ENCODE data around the gene UBL3.
A peak's percentile ranks its signal among the peaks of the same experiment; 100 is the strongest.

Gene UBL3

DNA sequence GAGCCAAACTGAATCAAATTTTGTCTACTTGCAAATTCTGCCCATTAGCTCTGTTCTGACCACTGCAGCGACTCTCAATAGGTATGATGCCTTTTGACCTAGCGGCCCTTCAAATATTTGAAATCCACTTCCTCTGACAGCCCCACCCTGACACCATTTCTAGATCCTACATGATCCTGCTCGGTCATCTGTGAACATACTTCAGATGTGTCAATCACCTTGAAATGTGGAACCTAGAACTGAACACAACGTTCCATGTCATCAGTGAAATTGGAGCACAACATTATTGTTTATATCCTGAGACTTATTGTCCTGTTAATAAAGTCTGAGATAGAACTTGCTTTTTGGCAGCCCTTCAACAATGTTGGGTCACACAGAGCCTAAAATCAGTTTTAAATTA lies 98.2 kb downstream of the UBL3 start:
- Histone ChIP-seq H3K9ac (ENCODE audit: low read depth in 1 of 2, low read length in 2 of 2) (no peak overlapping the region), H3K27ac (ENCODE audit: low read depth in 2 of 2, low read length in 2 of 2) (no peak overlapping the region), H3K36me3 (ENCODE audit: control insufficient read depth in 2 of 2, insufficient read depth in 2 of 2, low read length in 2 of 2) (no peaks in the 10 kb centered on the region)

GRCh38 chr13:29750183-29750530 lies 100.3 kb downstream of the UBL3 start:
- no peaks in the 10 kb centered on the region for H3K36me3 ChIP-seq (ENCODE audit: control insufficient read depth in 2 of 2, insufficient read depth in 2 of 2, low read length in 2 of 2)
- no peaks in the 10 kb centered on the region for H3K9me3 ChIP-seq (ENCODE audit: control insufficient read depth in 2 of 2, low read length in 2 of 2)
- no peak overlapping the region for H3K4me3 ChIP-seq (ENCODE audit: low read length in 2 of 2)
- no peak overlapping the region for H3K9ac ChIP-seq (ENCODE audit: low read depth in 1 of 2, low read length in 2 of 2)
- peaks cover 5 to 8% of the 10 kb centered on the region in 2 donors for H3K4me1 ChIP-seq (ENCODE audit: control insufficient read depth in 2 of 2, insufficient read depth in 2 of 2, low read length in 2 of 2)
- no peak overlapping the region for H3K27ac ChIP-seq (ENCODE audit: low read depth in 2 of 2, low read length in 2 of 2)
- H3K27me3 ChIP-seq (ENCODE audit: control insufficient read depth in 2 of 2, insufficient read depth in 2 of 2, low read length in 2 of 2), result no peaks in the 10 kb centered on the region

More for the DNA sequence above, 98.2 kb downstream of the UBL3 start:
- H3K27me3 ChIP-seq (ENCODE audit: control insufficient read depth in 2 of 2, insufficient read depth in 2 of 2, low read length in 2 of 2), result no peaks in the 10 kb centered on the region
- H3K4me1 ChIP-seq (ENCODE audit: control insufficient read depth in 2 of 2, insufficient read depth in 2 of 2, low read length in 2 of 2), result no peaks in the 10 kb centered on the region
- H3K9me3 ChIP-seq (ENCODE audit: control insufficient read depth in 2 of 2, low read length in 2 of 2), result no peaks in the 10 kb centered on the region
- H3K4me3 ChIP-seq (ENCODE audit: low read length in 2 of 2), result no peak overlapping the region

DNA sequence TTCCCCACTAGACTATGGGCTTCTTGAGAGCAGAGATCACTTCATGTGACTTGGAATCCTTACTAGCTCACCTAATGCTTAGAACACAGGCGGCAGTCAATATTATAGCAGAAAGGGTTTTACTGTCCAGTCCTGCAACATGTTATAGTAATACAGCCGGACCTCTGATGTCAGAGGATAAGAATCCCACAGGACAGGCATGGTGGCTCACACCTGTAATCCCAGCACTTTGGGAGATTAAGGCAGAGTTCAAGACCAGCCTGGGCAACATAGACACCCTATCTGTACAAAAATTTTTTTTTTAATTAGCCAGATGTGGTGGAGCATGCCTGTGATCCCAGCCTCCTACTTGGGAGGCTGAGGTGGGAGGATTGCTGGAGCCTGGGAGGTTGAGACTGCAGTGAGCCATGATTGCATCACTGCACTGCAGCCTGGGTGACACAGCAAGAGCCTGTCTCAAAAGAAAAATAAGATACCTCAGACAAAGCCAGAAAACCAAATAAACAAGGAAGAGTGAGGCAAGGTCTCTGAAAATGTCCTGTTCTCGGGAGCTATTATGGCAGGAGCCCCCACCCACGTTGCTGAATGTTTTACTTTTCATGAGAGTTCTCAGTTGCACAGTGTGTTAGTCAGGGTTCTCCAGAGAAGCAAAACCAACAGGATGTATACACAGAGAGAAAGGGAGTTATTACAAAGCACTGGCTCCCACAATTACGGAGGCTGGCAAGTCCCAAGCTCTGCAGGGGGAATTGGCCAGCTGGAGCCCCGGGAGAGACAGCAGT lies 100.8 kb downstream of the UBL3 start:
- Histone ChIP-seq H3K9me3 (ENCODE audit: control insufficient read depth in 2 of 2, low read length in 2 of 2) (no peaks in the 10 kb centered on the region), H3K9ac (ENCODE audit: low read depth in 1 of 2, low read length in 2 of 2) (no peak overlapping the region), H3K27ac (ENCODE audit: low read depth in 2 of 2, low read length in 2 of 2) (no peak overlapping the region), H3K4me3 (ENCODE audit: low read length in 2 of 2) (no peak overlapping the region), H3K36me3 (ENCODE audit: control insufficient read depth in 2 of 2, insufficient read depth in 2 of 2, low read length in 2 of 2) (no peaks in the 10 kb centered on the region), H3K4me1 (ENCODE audit: control insufficient read depth in 2 of 2, insufficient read depth in 2 of 2, low read length in 2 of 2) (peaks cover 5 to 8% of the 10 kb centered on the region in 2 donors), H3K27me3 (ENCODE audit: control insufficient read depth in 2 of 2, insufficient read depth in 2 of 2, low read length in 2 of 2) (no peaks in the 10 kb centered on the region)

DNA sequence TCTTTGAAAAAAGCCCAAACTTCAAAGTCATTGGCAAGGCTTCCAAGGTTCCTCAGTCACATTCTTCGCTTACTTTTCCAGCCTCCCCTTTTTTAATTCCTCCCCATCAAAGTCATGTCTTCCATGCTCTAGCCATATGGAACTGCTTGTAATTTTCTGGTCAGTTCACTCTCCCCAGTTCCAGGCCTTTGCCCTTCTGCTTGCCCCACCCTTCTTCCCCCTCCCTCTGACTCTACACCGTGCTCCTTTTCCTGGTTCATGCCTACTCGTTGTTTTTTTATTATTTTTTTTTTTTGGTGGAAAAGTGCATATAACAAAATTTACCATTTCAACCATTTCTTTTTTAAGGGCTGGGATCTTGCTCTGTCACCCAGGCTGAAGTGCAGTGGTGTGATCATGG lies 102.3 kb downstream of the UBL3 start:
- Histone ChIP-seq H3K9ac (ENCODE audit: low read depth in 1 of 2, low read length in 2 of 2) (no peak overlapping the region), H3K4me1 (ENCODE audit: control insufficient read depth in 2 of 2, insufficient read depth in 2 of 2, low read length in 2 of 2) (peaks cover 5 to 11% of the 10 kb centered on the region in 2 donors), H3K27me3 (ENCODE audit: control insufficient read depth in 2 of 2, insufficient read depth in 2 of 2, low read length in 2 of 2) (no peaks in the 10 kb centered on the region), H3K36me3 (ENCODE audit: control insufficient read depth in 2 of 2, insufficient read depth in 2 of 2, low read length in 2 of 2) (no peaks in the 10 kb centered on the region), H3K4me3 (ENCODE audit: low read length in 2 of 2) (no peak overlapping the region), H3K27ac (ENCODE audit: low read depth in 2 of 2, low read length in 2 of 2) (no peak overlapping the region), H3K9me3 (ENCODE audit: control insufficient read depth in 2 of 2, low read length in 2 of 2) (no peaks in the 10 kb centered on the region)

DNA sequence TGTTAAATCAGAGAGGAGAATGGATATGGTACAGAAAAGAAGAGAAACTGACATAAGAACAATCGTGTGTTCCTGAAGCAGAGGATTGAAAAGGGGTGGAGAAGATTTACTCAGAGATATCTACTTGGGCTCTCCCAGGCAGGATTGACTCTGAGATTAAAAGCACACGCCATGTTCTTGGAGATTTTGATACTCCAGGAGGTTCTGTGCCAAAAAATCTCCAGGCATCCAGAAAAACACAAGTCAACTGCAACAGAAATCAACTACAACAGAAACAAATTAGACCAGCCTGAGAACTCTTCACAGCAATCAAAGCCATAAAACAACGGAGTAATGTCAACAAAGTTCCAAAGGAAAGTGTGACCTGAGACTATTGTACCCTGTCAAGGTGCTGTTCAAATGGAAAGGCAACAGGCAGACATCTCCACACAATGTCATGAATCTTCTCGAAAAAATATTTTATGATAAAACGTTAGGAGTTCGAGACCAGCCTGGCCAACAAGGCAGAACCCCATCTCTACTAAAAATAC lies 104.2 kb downstream of the UBL3 start:
- Histone ChIP-seq H3K27me3 (ENCODE audit: control insufficient read depth in 2 of 2, insufficient read depth in 2 of 2, low read length in 2 of 2) (no peaks in the 10 kb centered on the region), H3K4me3 (ENCODE audit: low read length in 2 of 2) (peak overlapping the region; percentile 14 to 26), H3K4me1 (ENCODE audit: control insufficient read depth in 2 of 2, insufficient read depth in 2 of 2, low read length in 2 of 2) (peaks cover 5 to 13% of the 10 kb centered on the region in 2 donors), H3K27ac (ENCODE audit: low read depth in 2 of 2, low read length in 2 of 2) (no peak overlapping the region), H3K9ac (ENCODE audit: low read depth in 1 of 2, low read length in 2 of 2) (no peak overlapping the region), H3K9me3 (ENCODE audit: control insufficient read depth in 2 of 2, low read length in 2 of 2) (no peaks in the 10 kb centered on the region), H3K36me3 (ENCODE audit: control insufficient read depth in 2 of 2, insufficient read depth in 2 of 2, low read length in 2 of 2) (no peaks in the 10 kb centered on the region)

GRCh38 chr13:29745704-29746103 lies 104.7 kb downstream of the UBL3 start:
- Histone ChIP-seq H3K4me3 (ENCODE audit: low read length in 2 of 2) (peak overlapping the region in 1 of 2 donors; percentile 26), H3K9me3 (ENCODE audit: control insufficient read depth in 2 of 2, low read length in 2 of 2) (no peaks in the 10 kb centered on the region), H3K27me3 (ENCODE audit: control insufficient read depth in 2 of 2, insufficient read depth in 2 of 2, low read length in 2 of 2) (no peaks in the 10 kb centered on the region), H3K4me1 (ENCODE audit: control insufficient read depth in 2 of 2, insufficient read depth in 2 of 2, low read length in 2 of 2) (peaks cover 5 to 13% of the 10 kb centered on the region in 2 donors), H3K36me3 (ENCODE audit: control insufficient read depth in 2 of 2, insufficient read depth in 2 of 2, low read length in 2 of 2) (no peaks in the 10 kb centered on the region), H3K27ac (ENCODE audit: low read depth in 2 of 2, low read length in 2 of 2) (no peak overlapping the region), H3K9ac (ENCODE audit: low read depth in 1 of 2, low read length in 2 of 2) (no peak overlapping the region)

DNA sequence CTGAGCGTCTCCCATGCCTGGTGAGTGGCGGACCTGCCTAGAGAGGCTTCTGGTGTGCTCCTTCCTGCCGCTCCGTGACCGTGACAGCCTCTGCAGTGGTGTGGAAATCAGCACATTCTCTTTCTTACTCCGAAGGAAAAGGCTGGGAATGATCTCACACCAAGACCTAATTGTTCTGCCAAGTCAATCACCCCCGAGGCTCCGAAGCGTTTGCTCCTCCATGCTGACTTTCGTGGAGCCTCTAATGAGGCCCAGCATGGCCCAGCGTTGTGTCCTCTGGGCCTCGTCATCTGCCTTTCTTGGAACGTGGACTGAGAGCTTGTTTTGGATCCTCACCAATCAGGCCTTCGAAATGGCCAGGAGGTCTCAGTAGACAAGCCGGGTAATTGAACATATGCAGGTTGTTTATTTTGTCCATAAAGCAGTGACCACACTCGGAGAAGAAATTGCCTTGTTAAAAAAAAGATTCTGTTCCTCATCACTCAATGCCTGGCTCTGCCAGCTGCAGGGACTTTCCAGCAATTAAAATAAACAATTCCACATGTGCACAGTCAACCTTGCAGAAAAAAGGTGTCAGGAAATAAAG lies 107.1 kb downstream of the UBL3 start:
- Histone ChIP-seq H3K27me3 (ENCODE audit: control insufficient read depth in 2 of 2, insufficient read depth in 2 of 2, low read length in 2 of 2) (no peaks in the 10 kb centered on the region), H3K4me1 (ENCODE audit: control insufficient read depth in 2 of 2, insufficient read depth in 2 of 2, low read length in 2 of 2) (peaks cover 5 to 13% of the 10 kb centered on the region in 2 donors), H3K36me3 (ENCODE audit: control insufficient read depth in 2 of 2, insufficient read depth in 2 of 2, low read length in 2 of 2) (no peaks in the 10 kb centered on the region), H3K9me3 (ENCODE audit: control insufficient read depth in 2 of 2, low read length in 2 of 2) (no peaks in the 10 kb centered on the region), H3K4me3 (ENCODE audit: low read length in 2 of 2) (no peak overlapping the region), H3K27ac (ENCODE audit: low read depth in 2 of 2, low read length in 2 of 2) (no peak overlapping the region), H3K9ac (ENCODE audit: low read depth in 1 of 2, low read length in 2 of 2) (no peak overlapping the region)

- Histone ChIP-seq H3K4me1 (ENCODE audit: control insufficient read depth in 2 of 2, insufficient read depth in 2 of 2, low read length in 2 of 2) (peaks cover 3 to 10% of the 10 kb centered on the region in 2 donors), H3K9ac (ENCODE audit: low read depth in 1 of 2, low read length in 2 of 2) (no peak overlapping the region), H3K27ac (ENCODE audit: low read depth in 2 of 2, low read length in 2 of 2) (no peak overlapping the region), H3K9me3 (ENCODE audit: control insufficient read depth in 2 of 2, low read length in 2 of 2) (no peaks in the 10 kb centered on the region), H3K27me3 (ENCODE audit: control insufficient read depth in 2 of 2, insufficient read depth in 2 of 2, low read length in 2 of 2) (no peaks in the 10 kb centered on the region), H3K4me3 (ENCODE audit: low read length in 2 of 2) (no peak overlapping the region), H3K36me3 (ENCODE audit: control insufficient read depth in 2 of 2, insufficient read depth in 2 of 2, low read length in 2 of 2) (no peaks in the 10 kb centered on the region)
Measured at GRCh38 chr13:29740961-29741360, 109.5 kb downstream of the UBL3 start.

- H3K27me3 ChIP-seq (ENCODE audit: control insufficient read depth in 2 of 2, insufficient read depth in 2 of 2, low read length in 2 of 2), result peaks cover 0 to 2% of the 10 kb centered on the region in 2 donors
- no peaks in the 10 kb centered on the region for H3K36me3 ChIP-seq (ENCODE audit: control insufficient read depth in 2 of 2, insufficient read depth in 2 of 2, low read length in 2 of 2)
- H3K9me3 ChIP-seq (ENCODE audit: control insufficient read depth in 2 of 2, low read length in 2 of 2), result no peaks in the 10 kb centered on the region
- no peak overlapping the region for H3K27ac ChIP-seq (ENCODE audit: low read depth in 2 of 2, low read length in 2 of 2)
- H3K4me3 ChIP-seq (ENCODE audit: low read length in 2 of 2), result no peak overlapping the region
- H3K4me1 ChIP-seq (ENCODE audit: control insufficient read depth in 2 of 2, insufficient read depth in 2 of 2, low read length in 2 of 2), result no peaks in the 10 kb centered on the region
- H3K9ac ChIP-seq (ENCODE audit: low read depth in 1 of 2, low read length in 2 of 2), result no peak overlapping the region
Measured at GRCh38 chr13:29737061-29737460, 113.4 kb downstream of the UBL3 start.

DNA sequence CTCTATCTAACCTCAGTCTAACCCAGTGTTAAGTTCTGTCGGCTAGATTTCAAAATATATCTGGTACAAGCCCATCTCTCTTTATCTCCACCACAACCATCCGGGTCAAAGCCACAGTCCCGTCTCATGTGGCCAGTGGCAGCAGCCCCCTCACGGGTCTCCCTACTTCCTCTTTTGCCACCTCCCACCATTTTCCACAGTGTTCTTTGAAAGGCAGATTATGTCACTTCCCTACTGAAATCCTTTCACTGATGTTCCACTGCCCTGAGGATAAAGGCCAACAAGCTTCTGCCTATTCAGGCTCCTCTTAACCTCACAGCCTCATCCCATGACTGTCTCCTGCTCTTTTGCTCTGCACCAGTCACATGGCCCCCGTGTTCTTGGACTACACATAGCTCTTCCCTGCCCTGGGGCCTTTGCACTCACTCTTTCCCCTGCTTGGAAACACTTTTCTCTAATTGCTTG lies 117.2 kb downstream of the UBL3 start:
- Histone ChIP-seq H3K36me3 (ENCODE audit: control insufficient read depth in 2 of 2, insufficient read depth in 2 of 2, low read length in 2 of 2) (no peaks in the 10 kb centered on the region), H3K27me3 (ENCODE audit: control insufficient read depth in 2 of 2, insufficient read depth in 2 of 2, low read length in 2 of 2) (peaks cover 0 to 8% of the 10 kb centered on the region in 2 donors), H3K9me3 (ENCODE audit: control insufficient read depth in 2 of 2, low read length in 2 of 2) (no peaks in the 10 kb centered on the region), H3K9ac (ENCODE audit: low read depth in 1 of 2, low read length in 2 of 2) (no peak overlapping the region), H3K4me1 (ENCODE audit: control insufficient read depth in 2 of 2, insufficient read depth in 2 of 2, low read length in 2 of 2) (no peaks in the 10 kb centered on the region), H3K27ac (ENCODE audit: low read depth in 2 of 2, low read length in 2 of 2) (no peak overlapping the region), H3K4me3 (ENCODE audit: low read length in 2 of 2) (no peak overlapping the region)

All from mucosa of rectum (tissue), 2 donors.